ENCODE results near the gene ARHGEF17.

Gene ARHGEF17

DNA sequence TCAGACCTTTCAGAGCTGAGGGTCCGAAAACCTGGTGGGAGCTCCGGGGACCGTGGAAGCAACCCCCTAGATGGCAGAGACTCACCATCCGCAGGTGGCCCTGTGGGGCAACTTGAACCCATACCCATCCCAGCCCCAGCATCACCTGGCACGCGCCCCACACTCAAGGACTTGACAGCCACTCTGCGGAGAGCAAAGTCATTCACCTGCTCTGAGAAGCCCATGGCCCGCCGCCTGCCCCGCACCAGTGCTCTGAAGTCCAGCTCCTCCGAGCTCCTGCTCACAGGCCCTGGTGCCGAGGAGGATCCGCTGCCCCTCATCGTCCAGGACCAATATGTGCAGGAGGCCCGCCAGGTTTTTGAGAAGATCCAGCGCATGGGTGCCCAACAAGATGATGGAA lies 2.0 kb downstream of the ARHGEF17 start:
- H3K4me1 Mint-ChIP-seq = peaks cover 50 to 71% of the 10 kb centered on the region in 2 donors
- DNase-seq = no peak
- no peak for ATAC-seq (replicated peaks)
- no peak overlapping the region for H3K27ac Mint-ChIP-seq
- H3K9me3 Mint-ChIP-seq = no peaks in the 10 kb centered on the region
- peaks cover 7 to 12% of the 10 kb centered on the region in 2 donors for H3K27me3 Mint-ChIP-seq
- peak overlapping the region; percentile 77 to 83 for H3K4me3 Mint-ChIP-seq
- H3K36me3 Mint-ChIP-seq = peaks cover 28 to 50% of the 10 kb centered on the region in 2 donors

DNA sequence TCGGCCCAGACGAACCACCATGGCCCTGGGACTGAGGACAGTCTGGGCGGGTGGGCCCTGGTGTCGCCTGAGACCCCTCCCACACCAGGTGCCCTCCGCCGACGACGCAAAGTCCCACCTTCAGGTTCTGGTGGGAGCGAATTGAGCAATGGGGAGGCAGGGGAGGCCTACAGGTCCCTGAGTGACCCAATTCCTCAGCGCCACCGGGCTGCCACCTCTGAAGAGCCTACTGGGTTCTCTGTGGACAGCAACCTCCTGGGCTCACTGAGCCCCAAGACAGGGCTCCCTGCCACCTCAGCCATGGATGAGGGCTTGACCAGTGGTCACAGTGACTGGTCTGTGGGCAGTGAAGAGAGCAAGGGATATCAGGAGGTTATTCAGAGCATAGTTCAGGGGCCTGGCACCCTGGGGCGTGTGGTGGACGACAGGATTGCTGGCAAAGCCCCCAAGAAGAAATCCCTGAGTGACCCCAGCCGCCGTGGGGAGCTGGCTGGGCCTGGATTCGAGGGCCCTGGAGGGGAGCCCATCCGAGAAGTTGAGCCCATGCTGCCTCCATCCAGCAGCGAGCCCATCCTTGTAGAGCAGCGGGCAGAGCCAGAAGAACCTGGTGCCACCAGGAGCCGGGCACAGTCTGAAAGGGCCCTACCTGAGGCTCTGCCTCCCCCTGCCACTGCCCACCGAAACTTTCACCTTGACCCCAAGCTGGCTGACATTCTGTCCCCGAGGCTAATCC lies 2.8 kb downstream of the ARHGEF17 start:
- Mint-ChIP-seq H3K4me3 (peak overlapping the region; percentile 13 to 83), H3K36me3 (peaks cover 31 to 54% of the 10 kb centered on the region in 2 donors), H3K27ac (no peak overlapping the region), H3K9me3 (no peaks in the 10 kb centered on the region), H3K4me1 (peaks cover 50 to 77% of the 10 kb centered on the region in 2 donors), H3K27me3 (peaks cover 7% of the 10 kb centered on the region in 2 donors)
- ATAC-seq (replicated peaks) = no peak
- DNase-seq = no peak

DNA sequence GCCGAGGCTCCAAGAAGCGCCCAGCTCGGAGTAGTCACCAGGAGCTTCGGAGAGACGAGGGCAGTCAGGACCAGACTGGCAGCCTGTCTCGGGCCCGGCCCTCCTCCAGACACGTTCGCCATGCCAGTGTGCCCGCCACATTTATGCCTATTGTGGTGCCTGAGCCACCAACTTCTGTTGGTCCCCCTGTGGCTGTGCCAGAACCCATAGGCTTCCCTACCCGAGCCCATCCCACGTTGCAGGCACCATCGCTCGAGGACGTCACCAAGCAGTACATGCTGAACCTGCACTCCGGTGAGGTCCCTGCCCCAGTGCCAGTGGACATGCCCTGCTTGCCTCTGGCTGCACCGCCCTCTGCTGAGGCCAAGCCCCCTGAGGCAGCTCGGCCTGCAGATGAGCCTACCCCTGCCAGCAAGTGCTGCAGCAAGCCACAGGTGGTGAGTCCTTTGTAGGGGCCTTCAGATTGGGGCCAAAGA lies 3.4 kb downstream of the ARHGEF17 start:
- H3K4me1 Mint-ChIP-seq = peaks cover 55 to 79% of the 10 kb centered on the region in 2 donors
- H3K4me3 Mint-ChIP-seq = peak overlapping the region; percentile 74 to 77
- ATAC-seq (replicated peaks) (no peak), DNase-seq (no peak)
- H3K36me3 Mint-ChIP-seq = peaks cover 37 to 60% of the 10 kb centered on the region in 2 donors
- no peaks in the 10 kb centered on the region for H3K9me3 Mint-ChIP-seq
- H3K27ac Mint-ChIP-seq = no peak overlapping the region
- H3K27me3 Mint-ChIP-seq = peaks cover under 1 to 2% of the 10 kb centered on the region in 2 donors

DNA sequence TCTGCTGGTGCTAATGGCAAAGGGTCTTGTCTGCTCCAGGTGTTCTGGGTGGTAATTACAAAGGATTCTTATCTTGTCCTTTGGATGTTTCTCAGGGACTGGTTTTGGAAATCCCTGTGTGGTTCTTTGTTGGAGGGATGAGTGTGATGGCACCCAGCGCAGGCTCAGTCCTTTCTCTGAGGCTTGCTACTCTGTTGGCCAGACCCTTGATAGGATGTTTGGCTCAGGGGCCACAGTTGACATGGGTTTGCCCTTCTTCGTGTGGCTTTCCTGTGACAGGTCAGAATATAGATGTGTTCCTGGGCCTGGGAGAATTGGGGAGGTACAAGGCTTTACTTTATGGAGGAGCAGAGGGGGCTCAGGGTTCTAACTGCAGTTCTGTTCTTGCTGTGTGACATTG lies 4.0 kb downstream of the ARHGEF17 start:
- peak overlapping the region; percentile 16 for H3K27ac Mint-ChIP-seq
- no peaks in the 10 kb centered on the region for H3K9me3 Mint-ChIP-seq
- H3K4me3 Mint-ChIP-seq = peak overlapping the region; percentile 74 to 77
- ATAC-seq (replicated peaks) (no peak), DNase-seq (no peak)
- H3K27me3 Mint-ChIP-seq = no peaks in the 10 kb centered on the region
- peaks cover 53 to 78% of the 10 kb centered on the region in 2 donors for H3K4me1 Mint-ChIP-seq
- H3K36me3 Mint-ChIP-seq = peaks cover 43 to 66% of the 10 kb centered on the region in 2 donors

DNA sequence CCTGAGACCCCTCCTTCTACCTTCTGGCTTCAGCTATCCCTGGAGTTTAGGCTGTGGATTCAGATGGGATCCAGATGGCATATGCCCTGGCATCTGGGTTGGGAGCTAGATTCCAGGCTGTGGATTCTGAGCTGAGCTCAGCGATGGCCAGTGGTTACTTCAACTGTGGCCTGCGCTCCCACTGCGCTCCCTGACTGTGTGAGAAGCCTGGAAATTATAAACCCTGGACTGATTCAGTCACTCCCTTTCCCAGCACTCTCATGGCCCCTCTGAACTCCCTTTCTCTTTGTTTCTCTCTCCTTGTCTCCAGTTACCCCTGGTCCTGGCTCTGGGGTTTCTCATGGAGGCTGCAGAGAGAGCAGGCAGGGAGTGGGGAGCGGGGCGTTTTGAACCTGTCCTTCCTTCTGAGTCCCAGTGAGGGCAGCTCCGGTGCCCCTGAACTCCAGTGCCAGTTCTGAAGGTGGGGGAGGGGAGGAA lies 4.8 kb downstream of the ARHGEF17 start:
- Mint-ChIP-seq H3K27me3 (no peaks in the 10 kb centered on the region), H3K9me3 (no peaks in the 10 kb centered on the region), H3K36me3 (peaks cover 43 to 70% of the 10 kb centered on the region in 2 donors), H3K4me3 (peak overlapping the region; percentile 74 to 77), H3K27ac (peak overlapping the region; percentile 73), H3K4me1 (peaks cover 51 to 75% of the 10 kb centered on the region in 2 donors)
- DNase-seq = no peak
- ATAC-seq (replicated peaks) = no peak

DNA sequence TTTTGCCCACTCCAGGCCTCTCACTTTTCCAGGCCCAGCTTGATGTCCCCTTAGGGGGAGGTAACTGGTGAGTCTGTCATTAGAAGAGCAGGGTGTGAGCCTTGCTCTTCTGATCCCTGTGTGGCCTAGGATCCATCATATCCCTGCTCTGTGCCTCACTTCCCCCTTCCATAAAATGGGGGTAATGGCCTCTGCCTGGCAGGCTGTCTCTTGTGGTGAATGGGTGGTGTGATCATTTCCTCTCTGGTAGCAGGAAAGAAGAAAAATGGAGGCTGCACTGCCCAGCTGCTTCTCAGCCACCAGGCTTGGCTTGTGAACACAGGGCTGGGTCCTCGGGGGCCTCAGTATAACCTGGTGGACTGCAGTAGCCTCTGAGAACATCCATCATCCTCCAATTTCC lies 5.6 kb downstream of the ARHGEF17 start:
- H3K36me3 Mint-ChIP-seq = peaks cover 47 to 78% of the 10 kb centered on the region in 2 donors
- peak; percentile 28 to 33 for ATAC-seq (replicated peaks)
- DNase-seq = no peak
- peak overlapping the region; percentile 74 to 77 for H3K4me3 Mint-ChIP-seq
- H3K27ac Mint-ChIP-seq = peak overlapping the region; percentile 82
- no peaks in the 10 kb centered on the region for H3K27me3 Mint-ChIP-seq
- H3K4me1 Mint-ChIP-seq = peaks cover 57 to 82% of the 10 kb centered on the region in 2 donors
- no peaks in the 10 kb centered on the region for H3K9me3 Mint-ChIP-seq

DNA sequence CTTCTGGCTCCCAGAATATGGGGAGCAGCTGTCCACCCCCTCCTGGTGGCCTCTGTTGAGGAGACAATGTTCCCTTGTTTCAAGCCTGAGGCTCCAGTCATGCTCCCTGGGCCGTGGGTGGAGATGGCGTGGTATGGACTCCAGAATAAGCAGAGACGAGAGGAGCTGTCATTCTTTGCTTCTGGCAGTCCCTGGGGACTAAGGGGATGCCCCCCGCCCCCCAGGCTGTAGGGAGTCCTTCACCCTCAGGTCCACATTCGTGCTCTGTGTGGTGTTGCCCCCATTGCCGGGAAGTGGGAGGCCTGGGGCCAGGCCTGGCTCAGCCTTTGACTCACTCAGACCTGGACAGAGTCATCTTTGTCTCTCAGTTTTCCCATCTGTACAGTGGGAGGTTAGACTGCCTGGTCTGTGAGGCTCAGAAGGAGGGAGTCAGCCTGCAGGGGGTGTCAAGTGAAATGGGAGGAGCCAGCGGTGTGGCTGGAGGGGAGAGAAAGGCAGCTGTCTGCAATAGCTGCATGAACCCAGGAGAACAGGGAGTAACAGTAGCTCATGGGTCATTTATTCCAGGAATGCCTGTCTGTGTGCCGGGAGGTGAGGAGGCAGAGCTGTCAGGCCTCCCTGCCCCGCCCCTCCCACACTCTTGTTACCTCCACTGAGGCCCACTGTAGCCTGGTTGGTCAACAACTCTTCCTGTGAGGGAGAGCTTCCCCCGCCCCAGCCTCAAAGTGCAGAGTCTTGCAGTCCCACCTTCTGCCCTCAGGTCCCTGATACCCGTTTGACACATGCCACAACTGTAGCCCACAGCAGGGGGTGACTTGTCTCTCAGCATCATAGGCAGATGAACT lies 6.3 kb downstream of the ARHGEF17 start:
- H3K27me3 Mint-ChIP-seq = no peaks in the 10 kb centered on the region
- peaks cover 54 to 84% of the 10 kb centered on the region in 2 donors for H3K36me3 Mint-ChIP-seq
- H3K4me3 Mint-ChIP-seq = peak overlapping the region; percentile 74 to 77
- ATAC-seq (replicated peaks) (peak; percentile 58 to 75), DNase-seq (peak; percentile 51)
- H3K4me1 Mint-ChIP-seq = peaks cover 57 to 87% of the 10 kb centered on the region in 2 donors
- peak overlapping the region; percentile 82 for H3K27ac Mint-ChIP-seq
- no peaks in the 10 kb centered on the region for H3K9me3 Mint-ChIP-seq

DNA sequence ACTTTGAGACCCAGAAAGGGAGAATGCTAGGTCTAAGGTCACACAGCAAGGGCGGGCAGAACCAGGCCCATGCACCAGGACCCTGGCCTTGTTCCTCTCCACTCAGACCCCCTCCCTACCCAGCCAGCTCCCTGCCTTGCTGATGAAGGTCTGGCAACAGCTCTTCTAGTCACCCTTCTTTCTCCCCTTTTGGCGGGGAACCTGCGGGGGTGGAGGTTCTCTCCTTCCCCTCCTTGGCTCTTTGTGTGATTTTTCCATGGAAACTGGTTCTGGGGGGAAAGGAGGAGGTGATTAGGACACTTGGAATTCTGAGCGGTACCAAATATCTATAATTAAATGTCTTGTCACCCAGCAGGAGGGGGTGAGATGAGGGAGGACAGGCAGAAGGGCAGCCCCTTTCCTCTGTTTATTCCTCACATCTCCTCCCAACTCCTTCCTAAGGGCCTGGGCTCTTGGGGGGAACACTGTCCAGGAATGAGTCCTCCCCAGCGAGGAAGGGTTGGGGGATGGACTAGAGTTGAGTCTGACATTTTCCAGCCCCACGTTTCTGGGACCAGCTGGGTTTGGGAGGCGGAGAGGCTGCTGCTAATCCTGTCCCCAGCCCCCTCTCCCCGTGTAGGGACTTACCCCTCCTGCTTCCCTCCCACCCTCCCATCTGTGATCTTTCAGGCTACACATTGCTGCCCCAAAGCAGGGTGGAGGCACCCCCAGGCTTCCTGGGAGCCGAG lies 7.4 kb downstream of the ARHGEF17 start:
- Mint-ChIP-seq H3K27me3 (no peaks in the 10 kb centered on the region), H3K4me1 (peaks cover 52 to 84% of the 10 kb centered on the region in 2 donors), H3K4me3 (no peak overlapping the region), H3K9me3 (no peaks in the 10 kb centered on the region), H3K36me3 (peaks cover 59 to 86% of the 10 kb centered on the region in 2 donors), H3K27ac (peak overlapping the region; percentile 75)
- ATAC-seq (replicated peaks) (no peak), DNase-seq (no peak)

DNA sequence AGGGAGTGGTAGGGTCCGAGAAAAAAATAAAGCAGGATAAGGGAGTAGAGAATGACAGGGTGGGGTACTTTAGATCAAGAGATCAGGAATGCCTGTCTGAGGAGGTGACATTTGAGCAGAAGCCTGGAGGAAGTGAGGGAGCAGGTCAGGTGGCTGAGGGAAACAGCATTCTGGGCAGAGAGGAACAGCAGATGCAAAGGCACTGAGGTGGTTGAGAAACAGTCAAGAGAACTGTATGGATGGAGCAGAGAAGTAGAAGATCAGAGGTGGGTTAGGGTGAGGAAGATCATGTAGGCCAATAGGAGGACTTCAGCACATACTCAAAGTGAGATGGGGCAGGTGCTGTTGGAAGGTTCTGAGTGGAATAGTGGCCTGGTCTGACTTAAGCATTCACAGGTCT lies 8.3 kb downstream of the ARHGEF17 start:
- no peaks in the 10 kb centered on the region for H3K9me3 Mint-ChIP-seq
- no peak overlapping the region for H3K27ac Mint-ChIP-seq
- no peaks in the 10 kb centered on the region for H3K27me3 Mint-ChIP-seq
- H3K4me1 Mint-ChIP-seq = peaks cover 56 to 83% of the 10 kb centered on the region in 2 donors
- DNase-seq (no peak), ATAC-seq (replicated peaks) (no peak)
- no peak overlapping the region for H3K4me3 Mint-ChIP-seq
- peaks cover 63 to 84% of the 10 kb centered on the region in 2 donors for H3K36me3 Mint-ChIP-seq

DNA sequence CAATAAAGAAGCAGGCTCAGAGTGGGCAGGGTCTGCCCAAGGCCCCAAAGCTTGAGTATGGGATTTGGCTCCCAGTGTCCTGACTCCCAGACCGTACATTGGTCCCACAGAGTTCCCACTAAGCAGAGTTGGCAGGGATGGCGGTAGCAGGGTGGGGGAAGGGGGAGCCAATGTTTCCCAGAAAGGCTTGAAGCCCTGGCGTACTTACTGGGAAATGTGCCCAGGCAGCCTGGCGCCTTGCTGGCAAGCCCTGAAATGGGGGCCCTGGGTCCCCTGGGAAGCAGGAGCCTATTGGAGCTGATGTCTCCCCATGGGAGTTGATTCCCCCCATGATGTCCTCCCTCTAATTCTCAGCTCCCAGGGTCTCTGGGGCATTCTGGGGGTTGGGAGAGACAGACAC lies 9.3 kb downstream of the ARHGEF17 start:
- no peak overlapping the region for H3K4me3 Mint-ChIP-seq

DNA sequence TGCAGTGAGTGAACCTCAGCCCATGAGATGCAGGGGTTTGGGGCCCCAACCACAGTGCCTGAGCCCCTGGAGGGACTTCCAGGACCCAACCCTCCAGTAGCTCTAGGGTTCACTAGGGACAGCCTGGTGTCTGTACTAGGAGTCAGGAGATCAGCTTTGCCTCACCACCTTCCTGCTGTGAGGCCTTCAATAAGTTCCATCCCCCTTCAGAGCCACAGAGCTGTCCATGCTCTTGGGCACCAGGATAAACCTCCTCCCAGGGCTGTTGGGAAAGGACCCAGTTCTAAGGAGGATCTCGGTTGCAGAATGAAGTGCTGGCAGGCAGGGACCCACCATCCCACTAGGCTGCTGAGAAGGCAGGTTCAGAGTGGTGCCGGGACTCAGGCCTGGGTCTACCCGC lies 9.7 kb downstream of the ARHGEF17 start:
- Mint-ChIP-seq H3K4me1 (peaks cover 57 to 83% of the 10 kb centered on the region in 2 donors), H3K27ac (peak overlapping the region; percentile 53), H3K36me3 (peaks cover 59 to 80% of the 10 kb centered on the region in 2 donors), H3K9me3 (no peaks in the 10 kb centered on the region), H3K4me3 (no peak overlapping the region), H3K27me3 (no peaks in the 10 kb centered on the region)
- ATAC-seq (replicated peaks) (no peak), DNase-seq (no peak)

More for the DNA sequence above, 9.3 kb downstream of the ARHGEF17 start:
- ATAC-seq (replicated peaks) (no peak), DNase-seq (no peak)
- Mint-ChIP-seq H3K4me1 (peaks cover 57 to 83% of the 10 kb centered on the region in 2 donors), H3K27me3 (no peaks in the 10 kb centered on the region), H3K27ac (peak overlapping the region; percentile 39), H3K9me3 (no peaks in the 10 kb centered on the region), H3K36me3 (peaks cover 61 to 79% of the 10 kb centered on the region in 2 donors)

DNA sequence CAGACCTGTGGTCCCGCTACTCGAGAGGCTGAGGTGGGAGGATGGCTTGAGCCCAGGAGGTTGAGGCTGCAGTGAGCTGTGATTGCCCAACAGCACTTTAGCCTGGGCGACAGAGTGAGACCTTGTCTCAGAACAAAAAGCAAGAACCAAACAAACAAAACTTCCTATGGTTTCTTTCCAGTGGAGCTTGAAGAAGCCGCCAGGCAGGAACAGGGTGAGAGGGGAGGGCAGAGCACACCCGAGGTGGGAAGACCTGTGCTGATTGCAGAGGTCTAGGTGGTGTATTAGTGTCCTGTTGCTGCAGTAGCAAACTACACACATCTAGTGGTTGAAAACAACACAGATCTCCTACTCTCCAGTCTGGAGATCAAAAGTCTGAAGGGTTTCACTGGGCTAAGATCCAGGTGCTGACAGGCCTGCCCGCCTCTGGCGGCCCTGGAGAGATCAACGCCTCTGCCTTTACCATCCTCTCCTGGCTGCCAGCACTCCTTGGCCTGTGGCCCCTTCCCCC lies 10.5 kb downstream of the ARHGEF17 start:
- no peak overlapping the region for H3K4me3 Mint-ChIP-seq
- H3K4me1 Mint-ChIP-seq = peaks cover 54 to 82% of the 10 kb centered on the region in 2 donors
- ATAC-seq (replicated peaks) (no peak), DNase-seq (no peak)
- peak overlapping the region; percentile 78 for H3K27ac Mint-ChIP-seq
- no peaks in the 10 kb centered on the region for H3K9me3 Mint-ChIP-seq
- H3K36me3 Mint-ChIP-seq = peaks cover 53 to 74% of the 10 kb centered on the region in 2 donors
- H3K27me3 Mint-ChIP-seq = no peaks in the 10 kb centered on the region

DNA sequence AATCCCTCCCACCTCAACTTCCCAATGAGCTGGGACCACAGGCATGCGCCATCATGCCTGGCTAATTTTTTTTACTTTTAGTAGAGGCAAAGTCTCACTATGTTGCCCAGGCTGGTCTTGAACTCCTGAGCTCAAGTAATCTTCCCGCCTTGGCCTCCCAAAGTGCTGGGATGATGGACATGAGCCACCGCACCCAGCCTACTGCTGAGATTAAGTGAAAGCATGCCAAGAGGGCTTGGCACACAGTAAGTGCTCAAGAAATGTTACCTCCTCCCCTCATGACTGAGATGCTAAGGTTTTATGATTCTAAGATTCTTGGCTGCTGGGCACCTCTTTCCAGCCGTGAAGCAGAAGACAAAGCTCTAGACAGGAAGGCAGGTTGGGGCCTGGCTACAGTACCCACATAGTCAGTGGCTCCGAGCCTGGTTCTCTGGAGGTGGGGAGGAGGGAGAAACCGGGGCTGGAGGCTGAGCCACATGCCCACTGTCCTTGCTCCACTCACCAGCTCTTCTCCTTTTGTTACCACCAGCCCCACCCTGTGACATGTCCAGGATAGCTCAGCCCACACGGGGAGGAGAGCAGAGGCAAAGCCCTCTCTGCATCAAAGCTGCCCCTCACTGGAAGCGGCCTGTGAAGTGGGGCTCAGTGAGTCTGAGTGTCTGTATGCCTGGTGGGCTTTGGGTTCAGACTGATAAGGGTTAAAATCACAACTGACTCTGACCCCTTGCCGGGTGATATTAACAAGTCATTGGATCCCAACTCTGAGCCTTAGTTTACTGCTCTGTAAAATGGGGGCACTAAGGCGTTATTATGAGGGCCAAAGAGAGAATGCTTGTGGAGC lies 12.9 kb downstream of the ARHGEF17 start:
- H3K4me3 Mint-ChIP-seq = peak overlapping the region; percentile 34 to 71
- H3K27me3 Mint-ChIP-seq = no peaks in the 10 kb centered on the region
- H3K9me3 Mint-ChIP-seq = no peaks in the 10 kb centered on the region
- H3K27ac Mint-ChIP-seq = peak overlapping the region; percentile 100
- ATAC-seq (replicated peaks) = no peak
- H3K4me1 Mint-ChIP-seq = peaks cover 65 to 84% of the 10 kb centered on the region in 2 donors
- peaks cover 46 to 68% of the 10 kb centered on the region in 2 donors for H3K36me3 Mint-ChIP-seq
- no peak for DNase-seq
